GM21381 (cell line): ENCODE measurements around the gene DCXR.
A peak's percentile ranks its signal among the peaks of the same experiment; 100 is the strongest.
"Not testable (repeated sequence)": the region's sequence is repeated elsewhere in the genome, so short reads cannot be mapped to it uniquely, and the experiment has no call there.

ENCODE experiments used
- ATAC-seq: cut with Tn5 transposase; IDR thresholded peaks from one replicate; pipeline ENCODE4 v1.9.1; 2021; ENCODE audit warnings: mild to moderate bottlenecking, moderate library complexity; ENCODE audit not compliant: unreplicated experiment

DCXR gene

DNA sequence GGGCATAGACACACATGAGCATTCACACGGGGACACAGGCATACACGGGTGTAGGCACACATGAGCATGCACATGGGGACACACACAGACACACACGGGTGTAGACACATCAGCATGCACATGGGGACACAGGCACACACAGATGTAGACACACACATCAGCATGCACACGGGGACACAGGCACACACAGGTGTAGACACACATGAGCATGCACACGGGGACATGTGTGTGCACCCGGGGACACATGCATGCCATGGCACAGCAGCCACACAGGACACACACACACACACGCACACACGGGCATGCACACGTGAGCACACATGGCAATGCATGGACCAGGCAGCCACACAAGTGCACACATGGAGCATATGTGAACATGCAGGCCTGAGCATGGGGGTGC is 5.2 kb upstream of the DCXR start:
- ATAC-seq = no peak

DNA sequence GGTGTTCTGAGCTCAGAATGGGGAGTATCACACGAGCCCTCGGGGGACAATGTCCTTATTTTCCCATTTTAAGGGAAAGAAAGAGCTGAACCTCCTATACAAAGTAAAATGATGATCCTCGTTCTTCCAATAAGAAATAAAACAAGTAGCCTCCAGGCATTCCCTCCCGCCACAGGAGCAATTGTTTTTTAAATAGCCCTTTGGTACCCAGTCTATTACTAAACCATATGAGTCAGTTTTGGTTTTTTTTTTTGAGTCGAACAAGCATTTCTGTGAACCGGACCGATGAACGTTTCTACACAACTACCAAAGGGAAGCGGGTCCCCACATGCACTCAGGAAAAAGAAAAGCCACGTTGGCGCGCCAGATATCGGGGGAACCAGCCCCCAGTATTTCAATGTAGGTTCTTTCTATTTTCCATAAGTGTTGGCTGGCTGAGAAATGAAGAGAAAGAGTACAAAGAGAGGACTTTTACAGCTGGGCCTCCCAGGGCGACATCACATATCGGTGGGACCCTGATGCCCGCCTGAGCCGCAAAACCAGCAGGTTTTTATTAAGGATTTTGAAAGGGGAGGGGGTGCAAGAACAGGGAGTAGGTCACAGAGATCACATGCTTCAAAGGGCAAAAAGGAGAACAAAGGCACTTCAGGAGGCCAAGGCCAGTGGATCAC is 3.8 kb upstream of the DCXR start:
- ATAC-seq = no peak

DNA sequence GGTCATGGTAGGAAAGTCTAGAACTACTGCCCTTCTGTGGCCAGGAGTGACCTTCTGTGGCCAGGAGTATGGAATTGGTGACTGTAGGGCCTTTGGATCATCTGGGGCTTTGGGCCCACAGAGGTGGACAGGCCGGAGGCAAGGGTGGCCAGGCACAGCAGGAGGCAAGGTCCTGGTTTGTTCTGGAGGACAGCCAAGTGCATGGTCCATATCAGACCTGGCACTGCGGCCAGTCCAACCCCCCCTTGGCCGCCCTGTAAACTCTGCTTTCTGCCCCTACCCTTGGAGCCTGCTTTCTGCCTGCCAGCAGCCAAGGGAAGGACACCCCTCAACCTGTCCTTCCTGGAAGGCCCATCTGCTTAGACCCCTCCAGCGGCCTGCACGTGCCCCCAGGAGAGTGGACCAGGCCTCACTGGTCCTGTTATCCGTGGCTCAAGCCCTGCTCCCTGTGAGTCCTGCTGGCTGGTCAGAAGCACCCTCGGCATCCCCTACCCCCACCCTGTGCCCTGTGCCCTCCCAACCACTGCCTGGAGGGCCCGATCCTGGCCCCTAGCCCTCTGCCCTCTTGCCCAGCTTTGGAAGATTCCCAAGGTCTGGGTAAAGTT is 2.3 kb upstream of the DCXR start:
- no peak for ATAC-seq

DNA sequence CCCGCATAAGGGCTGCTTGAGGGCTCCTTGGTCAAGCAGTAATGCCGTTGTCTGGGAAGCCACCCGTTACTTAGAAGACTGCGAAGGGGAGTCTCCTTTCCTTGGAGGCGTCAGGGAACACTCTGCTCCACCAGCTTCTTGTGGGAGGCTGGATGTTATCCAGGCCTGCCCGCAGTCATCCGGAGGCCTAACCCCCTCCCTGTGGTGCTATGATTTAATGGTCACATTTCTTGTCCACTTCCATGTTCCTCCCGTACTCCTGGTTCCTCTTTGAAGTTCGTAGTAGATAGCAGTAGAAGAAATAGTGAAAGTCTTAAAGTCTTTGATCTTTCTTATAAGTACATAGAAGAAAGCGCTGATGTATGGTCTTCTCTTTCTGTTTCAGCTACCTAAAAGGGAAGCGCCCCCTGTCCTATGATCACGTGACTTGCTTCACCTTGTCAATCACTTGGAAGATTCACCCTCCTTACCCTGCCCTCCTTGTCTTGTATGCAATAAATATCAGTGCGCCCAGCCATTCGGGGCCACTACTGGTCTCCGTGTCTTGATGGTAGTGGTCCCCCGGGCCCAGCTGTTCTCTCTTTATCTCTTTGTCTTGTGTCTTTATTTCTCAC is 1.4 kb upstream of the DCXR start:
- ATAC-seq = not testable (repeated sequence)

DNA sequence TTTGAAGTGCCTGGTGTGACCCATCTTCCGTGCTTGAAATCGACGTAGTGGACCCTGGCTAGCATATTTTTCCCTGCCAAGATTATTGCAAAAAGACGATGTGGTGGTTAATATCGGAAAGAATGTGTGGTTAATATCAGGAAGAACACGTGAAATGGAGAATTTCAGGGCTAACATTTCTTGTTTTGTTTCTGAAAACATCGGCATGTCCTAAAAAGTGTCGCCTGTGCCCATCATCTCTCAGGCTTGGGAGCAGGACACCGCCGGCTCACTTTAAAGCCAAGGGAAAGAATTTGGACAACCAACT is 345 bp upstream of the DCXR start:
- ATAC-seq = no peak

DNA sequence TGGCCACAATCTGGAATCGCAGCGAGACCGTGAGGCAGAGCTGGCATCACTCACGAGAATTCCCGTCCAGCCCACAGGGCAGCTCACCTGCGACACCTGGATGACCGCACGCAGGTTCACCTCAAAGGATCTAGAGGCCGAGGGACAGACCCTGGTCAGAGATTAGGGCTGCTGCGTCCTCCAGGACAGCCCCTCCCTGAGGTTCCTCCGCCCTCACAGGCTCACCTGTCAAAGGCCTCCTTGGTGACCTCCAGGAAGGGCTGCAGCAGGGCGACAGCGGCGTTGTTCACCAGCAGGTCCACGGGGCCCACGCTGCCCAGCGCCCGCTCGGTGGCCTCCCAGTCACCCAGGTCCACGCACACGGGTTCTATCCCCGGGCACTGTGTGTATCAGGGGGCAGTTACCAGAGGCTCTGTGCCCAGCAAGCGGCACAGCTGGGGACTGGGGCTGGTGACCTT is 834 bp downstream of the DCXR start:
- no peak for ATAC-seq

DNA sequence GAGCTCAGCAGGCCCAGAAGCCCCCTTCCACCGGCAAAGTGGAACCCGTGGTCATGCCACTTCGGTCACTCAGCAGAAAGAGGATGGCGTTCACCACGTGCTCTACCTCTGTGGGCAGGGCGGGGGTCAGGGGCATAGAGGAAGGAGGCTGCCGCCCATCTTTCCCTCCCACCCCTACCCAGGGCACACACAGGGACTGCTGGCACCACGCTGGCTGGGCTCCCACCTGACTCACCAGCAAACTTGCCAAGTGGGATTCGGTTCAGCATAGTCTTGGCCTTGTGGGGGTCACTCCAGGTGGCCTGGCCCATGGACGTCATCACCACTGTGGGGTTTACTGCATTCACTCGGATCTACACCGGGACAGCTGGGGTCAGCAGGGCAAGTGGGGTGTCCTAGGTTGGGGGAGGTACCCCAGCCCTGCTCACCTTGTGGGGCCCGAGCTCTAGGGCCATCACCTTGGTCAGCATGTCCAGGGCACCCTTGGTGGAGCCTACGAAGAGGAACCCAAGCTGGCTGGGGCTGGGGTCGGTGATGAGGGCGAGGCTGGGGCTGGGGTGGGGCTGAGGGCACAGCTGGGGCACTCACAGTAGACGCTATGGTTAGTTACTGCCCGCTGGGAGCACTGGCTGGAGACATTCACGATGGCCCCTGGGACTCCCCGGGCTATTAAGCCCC is 1.4 kb downstream of the DCXR start:
- no peak for ATAC-seq

DNA sequence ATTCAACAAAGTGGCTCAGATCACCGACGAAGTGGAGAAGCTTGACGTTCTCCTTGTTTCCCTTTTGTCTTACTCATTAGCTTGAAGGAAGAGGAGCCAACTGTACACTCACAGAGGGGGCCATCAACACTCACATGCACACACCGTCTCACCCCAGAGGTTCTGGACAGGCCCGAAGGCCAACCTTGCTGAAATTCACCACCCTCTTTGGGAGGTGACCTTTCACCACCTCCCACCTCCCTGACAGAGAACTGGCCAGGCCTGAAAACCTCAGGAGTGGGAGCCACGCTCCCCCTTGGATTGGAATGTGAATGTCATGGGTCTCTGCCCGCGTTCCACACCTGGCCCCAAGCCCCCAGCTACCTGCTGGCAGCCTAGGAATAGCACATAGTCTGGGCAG is 2.0 kb downstream of the DCXR start:
- no peak for ATAC-seq

DNA sequence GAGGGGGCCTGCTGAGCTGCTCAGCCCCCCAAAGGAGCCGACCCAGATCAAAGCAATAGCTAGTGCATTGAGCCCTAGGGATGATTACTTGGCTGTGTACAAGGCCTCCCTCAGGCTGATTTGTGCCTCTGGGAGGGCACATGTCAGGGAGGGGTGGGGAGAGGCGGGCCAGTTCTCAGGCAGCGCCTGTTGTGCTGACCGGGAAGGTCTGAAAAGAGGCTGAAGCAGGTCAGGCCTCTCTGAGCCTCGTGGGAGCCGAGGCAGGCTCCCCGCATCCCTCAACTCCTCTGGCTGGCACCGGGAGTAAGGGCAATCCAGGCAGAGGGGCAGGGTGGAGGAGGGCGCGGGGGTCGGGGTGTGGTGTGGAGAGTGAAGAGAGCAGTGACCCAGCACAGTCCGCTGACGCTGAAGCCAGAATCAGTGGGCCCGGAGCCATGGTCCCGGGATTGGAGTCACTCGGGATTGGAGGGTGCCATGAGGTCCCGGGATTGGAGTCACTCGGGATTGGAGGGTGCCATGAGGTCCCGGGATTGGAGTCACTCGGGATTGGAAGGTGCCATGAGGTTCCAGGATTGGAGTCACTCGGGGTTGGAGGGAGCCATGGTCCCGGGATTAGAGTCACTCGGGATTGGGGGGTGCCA is 3.0 kb downstream of the DCXR start:
- ATAC-seq = no peak

DNA sequence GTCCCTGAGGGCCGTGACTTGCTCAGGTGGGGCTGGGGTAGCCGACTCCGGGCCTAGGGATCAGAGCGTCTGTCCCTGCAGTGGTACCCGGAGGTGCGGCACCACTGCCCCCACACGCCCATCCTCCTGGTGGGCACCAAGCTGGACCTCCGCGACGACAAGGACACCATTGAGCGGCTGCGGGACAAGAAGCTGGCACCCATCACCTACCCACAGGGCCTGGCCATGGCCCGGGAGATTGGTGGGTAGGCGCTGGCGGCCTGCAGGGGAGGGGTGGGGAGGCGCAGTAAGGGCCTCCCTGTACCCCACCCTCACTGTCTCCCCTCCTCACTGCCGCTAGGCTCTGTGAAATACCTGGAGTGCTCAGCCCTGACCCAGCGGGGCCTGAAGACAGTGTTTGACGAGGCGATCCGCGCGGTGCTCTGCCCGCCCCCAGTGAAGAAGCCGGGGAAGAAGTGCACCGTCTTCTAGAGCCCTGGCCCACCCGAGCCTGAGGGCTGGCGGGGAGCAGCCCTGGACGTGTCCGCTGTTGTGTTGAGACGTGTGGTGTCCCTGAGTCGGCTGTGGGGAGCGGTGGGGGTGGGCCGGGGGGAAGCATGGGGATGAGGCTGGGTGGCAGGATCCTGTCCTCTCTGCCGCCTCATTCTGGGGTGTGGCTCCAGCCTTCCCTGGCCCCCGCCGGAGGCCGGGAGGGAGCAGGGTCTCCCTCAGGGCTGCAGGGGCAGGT is 4.0 kb downstream of the DCXR start:
- ATAC-seq = no peak

DNA sequence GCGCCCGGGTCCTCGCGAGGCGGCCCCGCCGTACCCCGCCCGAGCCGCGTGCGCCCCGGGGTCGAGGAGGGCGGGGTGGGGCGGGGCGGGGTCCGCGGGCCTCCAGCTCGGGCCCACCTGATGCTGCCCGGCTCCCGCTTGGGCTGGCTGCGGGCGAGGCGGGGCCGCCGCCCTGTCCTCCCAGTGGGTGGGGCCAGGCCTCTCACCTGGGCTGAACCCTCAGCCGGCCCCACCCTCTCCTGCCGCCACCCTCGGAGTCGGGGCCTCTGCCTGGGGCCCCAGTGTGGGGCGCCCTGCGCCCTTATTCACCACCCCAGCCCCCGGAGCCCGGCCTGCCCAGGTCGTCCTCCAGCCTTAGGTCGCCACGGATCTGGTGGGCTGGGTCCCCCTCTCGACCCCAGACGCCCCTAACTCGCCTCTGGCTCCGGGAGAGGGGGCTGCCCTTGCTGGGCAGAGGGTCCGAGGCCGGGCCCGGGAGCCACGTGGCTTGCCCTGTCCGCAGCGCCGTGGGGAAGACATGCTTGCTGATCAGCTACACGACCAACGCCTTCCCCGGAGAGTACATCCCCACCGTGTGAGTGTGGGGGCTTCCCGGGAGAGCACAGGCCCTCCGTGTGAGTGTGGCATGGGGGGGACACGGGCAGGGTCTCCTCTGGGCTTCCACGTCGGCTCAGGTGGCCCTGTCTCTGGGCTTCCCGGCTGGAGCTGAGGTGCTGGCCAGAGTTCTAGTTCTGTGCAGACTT is 5.4 kb downstream of the DCXR start:
- ATAC-seq = no peak

DNA sequence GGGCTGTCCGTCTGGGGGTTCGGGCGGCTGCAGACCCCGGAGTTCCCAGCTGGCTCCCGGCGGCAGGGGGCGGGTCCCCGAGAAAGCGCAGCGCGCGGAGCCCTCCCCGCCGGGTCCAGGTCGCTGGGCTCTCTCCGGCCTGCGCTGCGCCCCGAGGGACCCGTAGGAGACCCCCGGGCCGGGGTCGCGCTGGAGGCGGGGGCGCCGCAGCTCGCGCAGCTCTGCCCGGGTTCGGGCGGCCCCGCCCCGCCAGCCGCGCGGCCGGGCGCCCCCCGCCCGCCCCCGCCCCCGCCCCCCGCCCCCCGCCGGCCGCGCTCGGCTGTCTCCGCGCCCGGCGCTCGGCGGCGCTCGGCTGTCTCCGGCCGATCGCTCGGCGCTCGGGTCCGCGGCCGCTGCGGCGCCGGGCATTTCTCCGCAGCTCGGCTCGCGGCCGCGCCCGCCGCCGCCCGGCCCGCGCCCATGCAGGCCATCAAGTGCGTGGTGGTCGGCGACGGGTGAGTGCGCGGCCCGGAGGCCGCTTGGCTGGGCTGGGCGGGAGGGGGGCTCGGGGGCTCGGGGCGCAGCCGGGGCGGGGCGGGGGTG is 6.1 kb downstream of the DCXR start, which contains the start of gene RAC3:
Gene RAC3, plus strand, starts transcription at position 376 of the 582 bp plus-strand sequence. Its CDS starts 84 bp downstream, at position 460.
- ATAC-seq = no peak

DNA sequence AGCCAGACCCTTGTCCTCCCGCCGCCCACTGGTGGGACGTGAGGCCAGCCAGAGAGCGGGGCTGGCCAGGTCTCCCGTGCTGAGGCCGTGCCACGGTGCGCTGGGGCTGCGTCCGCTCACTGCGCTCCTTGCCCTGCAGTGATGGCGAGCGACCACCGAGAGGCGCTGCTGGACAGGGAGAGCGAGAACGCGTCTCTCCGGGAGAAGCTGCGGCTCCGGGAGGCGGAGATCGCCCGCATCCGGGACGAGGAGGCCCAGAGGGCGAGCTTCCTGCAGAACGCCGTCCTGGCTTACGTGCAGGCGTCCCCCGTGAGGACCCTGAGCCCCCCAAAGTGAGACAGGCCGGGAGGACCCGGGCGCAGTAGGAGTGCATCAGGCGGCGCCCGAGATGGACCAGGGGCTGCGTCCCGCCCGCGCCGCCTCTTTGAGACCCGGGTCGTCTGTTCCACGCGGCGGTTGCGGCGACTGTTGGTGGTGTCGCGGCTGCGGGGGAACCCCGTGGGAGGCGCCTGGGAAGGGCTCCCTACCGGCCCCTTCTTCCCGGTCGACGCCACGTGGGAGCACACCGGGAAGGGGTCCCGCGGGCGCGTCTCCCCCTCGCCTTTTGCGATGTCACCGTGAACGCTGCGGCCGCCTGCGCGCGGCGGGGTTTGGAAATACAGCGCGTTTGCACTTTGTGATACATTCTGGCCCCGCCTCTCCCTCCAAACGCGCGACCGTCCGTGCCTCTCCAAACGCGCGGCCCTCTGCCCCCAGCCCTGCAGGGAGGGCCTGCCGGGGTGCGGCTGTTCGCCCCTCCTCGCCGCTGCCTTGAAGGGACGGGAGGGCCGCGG is 6.8 kb downstream of the DCXR start:
- ATAC-seq = peak; percentile 47

DNA sequence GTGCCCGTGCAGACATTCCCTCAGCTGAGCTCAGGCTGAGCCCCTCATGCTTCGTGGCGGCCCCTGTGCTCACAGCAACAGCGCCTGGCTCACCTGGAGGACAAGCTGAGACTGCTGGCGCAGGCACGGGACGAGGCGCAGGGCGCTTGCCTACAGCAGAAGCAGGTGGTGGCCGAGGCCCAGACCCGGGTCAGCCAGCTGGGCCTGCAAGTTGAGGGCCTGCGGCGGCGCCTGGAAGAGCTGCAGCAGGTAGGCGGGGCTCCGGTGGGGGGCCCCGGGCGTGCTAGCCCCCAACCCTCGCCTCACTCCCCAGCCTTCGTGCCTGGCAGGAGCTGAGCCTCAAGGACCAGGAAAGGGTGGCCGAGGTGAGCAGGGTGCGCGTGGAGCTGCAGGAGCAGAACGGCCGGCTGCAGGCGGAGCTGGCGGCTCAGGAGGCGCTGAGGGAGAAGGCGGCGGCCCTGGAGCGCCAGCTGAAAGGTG is 7.5 kb downstream of the DCXR start:
- ATAC-seq = no peak

DNA sequence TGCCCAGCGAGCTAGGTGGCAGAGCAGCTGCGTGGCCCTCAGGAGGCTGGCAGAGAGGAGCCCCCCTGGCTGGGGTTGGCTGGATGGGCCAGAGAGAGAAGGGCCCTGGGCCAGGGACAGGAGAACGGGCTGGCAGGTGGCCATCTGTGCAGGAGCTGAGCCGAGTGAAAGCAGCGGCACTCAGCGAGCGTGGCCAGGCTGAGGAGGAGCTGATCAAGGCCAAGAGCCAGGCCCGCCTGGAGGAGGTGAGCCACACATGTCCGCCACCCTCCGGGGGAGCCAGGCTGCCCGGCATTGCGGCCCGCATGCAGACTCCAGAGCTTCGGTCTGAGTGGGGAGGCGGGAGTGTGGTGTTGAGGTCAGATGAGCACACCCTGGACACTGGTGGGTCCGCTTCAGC is 8.1 kb downstream of the DCXR start:
- no peak for ATAC-seq

DNA sequence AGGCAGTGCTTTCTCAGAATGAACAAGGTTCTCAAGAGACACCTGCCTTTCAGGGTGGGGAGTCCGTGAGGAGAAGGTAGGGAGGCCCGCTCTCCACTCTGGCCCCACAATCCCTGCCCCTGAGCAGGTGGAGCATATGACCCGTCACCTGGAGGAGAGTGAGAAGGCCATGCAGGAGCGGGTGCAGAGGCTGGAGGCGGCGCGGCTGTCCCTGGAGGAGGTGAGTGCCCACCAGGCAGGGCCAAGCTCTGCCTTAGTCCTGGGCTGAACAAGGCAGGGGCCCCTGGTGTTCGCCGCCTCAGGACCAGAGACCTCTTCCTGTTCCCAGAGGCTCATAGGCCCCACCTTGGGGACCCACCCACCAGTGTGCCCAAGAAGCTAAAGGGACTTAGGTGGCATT is 8.5 kb downstream of the DCXR start:
- ATAC-seq = no peak

DNA sequence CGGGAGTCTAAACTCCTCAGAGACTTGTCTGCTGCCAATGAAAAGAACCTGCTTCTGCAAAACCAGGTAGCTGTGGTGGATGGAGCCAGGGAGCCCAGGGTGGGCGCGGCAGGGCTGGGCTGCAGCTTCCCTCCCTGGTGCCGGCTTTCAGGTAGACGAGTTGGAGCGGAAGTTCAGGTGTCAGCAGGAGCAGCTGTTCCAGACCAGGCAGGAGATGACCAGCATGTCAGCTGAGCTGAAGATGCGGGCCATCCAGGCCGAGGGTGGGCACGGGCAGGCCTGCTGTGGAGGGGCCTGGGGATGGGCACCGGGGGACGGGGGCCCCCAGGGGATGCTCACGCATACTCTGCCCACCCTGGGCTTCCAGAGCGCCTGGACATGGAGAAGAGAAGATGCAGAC is 9.3 kb downstream of the DCXR start:
- no peak for ATAC-seq

DNA sequence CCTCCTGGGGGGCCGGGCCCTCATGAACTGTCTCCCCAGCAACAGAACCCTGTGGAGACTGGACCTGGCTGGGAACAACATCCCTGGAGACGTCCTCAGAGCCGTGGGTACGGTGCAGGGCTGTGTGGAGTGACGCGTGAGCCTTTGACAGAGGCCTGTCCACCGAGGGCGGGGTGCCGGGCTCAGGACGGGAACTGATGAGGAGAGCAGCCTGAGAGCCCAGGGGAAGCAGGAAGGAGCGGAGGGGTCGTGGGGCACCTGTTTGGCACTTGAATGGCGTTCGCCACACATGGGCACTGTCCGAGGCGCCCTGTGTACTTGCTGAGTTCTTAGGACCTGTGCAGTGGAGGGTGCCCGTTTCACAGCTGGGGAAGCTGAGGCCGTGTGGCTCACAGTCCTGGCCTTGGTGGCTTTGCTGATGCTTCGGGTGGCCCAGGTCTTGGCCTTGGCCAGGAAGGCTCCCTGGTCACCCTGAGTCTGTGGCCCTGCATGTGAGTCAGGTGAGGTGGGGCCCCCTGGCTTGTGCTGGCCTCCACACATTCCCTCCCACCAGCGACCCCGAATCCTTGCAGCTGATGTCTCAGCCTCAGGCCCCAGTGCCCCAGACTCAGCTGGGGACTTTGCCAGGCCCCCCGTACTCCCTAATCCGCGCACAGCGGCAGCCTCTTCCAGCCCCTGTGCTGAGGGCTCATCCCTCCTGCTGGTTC is 11.9 kb downstream of the DCXR start:
- ATAC-seq = no peak
